K562 (cell line): Measurements from ENCODE around the gene MBOAT2. TPM values are rescaled to one million over a fixed set of nuclear protein-coding genes. Genes with fewer than 3 reads are reported as not detected.
A peak's percentile ranks its signal among the peaks of the same experiment; 100 is the strongest.

ENCODE experiments used
- ATAC-seq: fragments of 200-7000 bp; cut with Tn5 transposase; 3 replicates; pipeline ENCODE4 v1.9.1; 2020; ENCODE audit warnings: moderate library complexity
- BruUV-seq: library from RNA; stranded (reverse); fragments of 400-500 nt; replicated peaks from 2 replicates; lab custom pipeline; 2021; lab: Mats Ljungman, UMichigan
- CTCF ChIA-PET: fragments of 300-600 bp; formaldehyde crosslinking; extraction: SDS; loops from one replicate; lab custom pipeline; 2021; ENCODE audit warnings: low intra/inter-chr PET ratio; lab: Yijun Ruan, JAX
- POLR2A ChIA-PET: fragments of 300-600, 350-650 bp; sonication (Branson Sonifier 250); formaldehyde crosslinking; extraction: SDS; loops from one replicate; lab custom pipeline; 2021; ENCODE audit warnings: antibody characterized with exemption, inconsistent platforms; lab: Yijun Ruan, JAX
- DNase-seq, 4 experiments: peaks; one replicate each; pipeline versions ENCODE4 v3.0.0 to v3.0.0-alpha.2; 2011 to 2018; ENCODE audit warnings: low spot score in 3 of 4, mixed read lengths in 3 of 4; ENCODE audit errors: extremely low read depth in 1 of 4
- FAIRE-seq: peaks from 2 replicates; lab custom pipeline; 2011; peaks lifted over from hg19 to GRCh38; lab: Jason Lieb, UNC
- H2AFZ ChIP-seq: 2 replicates; pipeline ENCODE4 v1.6.0; 2011; ENCODE audit warnings: low read depth, low read length, control low read depth, inconsistent platforms
- H3K27ac ChIP-seq: fragments of 200-600 bp; 3 replicates; pipeline ENCODE4 v1.8.0; 2011; ENCODE audit warnings: low read depth, mild to moderate bottlenecking, control low read depth, inconsistent platforms, low read length, moderate library complexity, mixed read lengths; ENCODE audit errors: extremely low read depth
- H3K27me3 ChIP-seq, 2 experiments: fragments of 300-600 bp in 1 of 2; 2 replicates in 1 of 2; 3 replicates in 1 of 2; pipeline versions ENCODE4 v1.6.0 to v1.8.0; 2011; ENCODE audit warnings: inconsistent platforms in 2 of 2, low read length in 2 of 2, mild to moderate bottlenecking in 1 of 2, mixed read lengths in 1 of 2, moderate library complexity in 1 of 2; ENCODE audit not compliant: control insufficient read depth in 2 of 2, insufficient read depth in 2 of 2
- H3K36me3 ChIP-seq: fragments of 300-600 bp; 3 replicates; pipeline ENCODE4 v1.8.0; 2011; ENCODE audit warnings: mild to moderate bottlenecking, low read length, inconsistent platforms; ENCODE audit not compliant: control insufficient read depth, insufficient read depth
- H3K4me1 ChIP-seq, 2 experiments: fragments of 200-600 bp in 1 of 2; replicated peaks in 1 of 2; 2 replicates in 1 of 2; 3 replicates in 1 of 2; pipeline versions ENCODE4 v1.5.1 to v1.8.0; 2011; ENCODE audit warnings: inconsistent platforms in 2 of 2, low read length in 2 of 2, mild to moderate bottlenecking in 1 of 2, mixed read lengths in 1 of 2, moderate library complexity in 1 of 2; ENCODE audit not compliant: control insufficient read depth in 2 of 2, insufficient read depth in 2 of 2
- H3K4me2 ChIP-seq: 2 replicates; pipeline ENCODE4 v1.6.1; 2011; ENCODE audit warnings: low read length, control low read depth, inconsistent platforms, mixed read lengths; ENCODE audit not compliant: insufficient read depth
- H3K4me3 ChIP-seq: fragments of 200-600 bp; sonication (generic), shearing (Covaris generic); 2 replicates; pipeline ENCODE4 v1.5.1; 2016; ENCODE audit warnings: control low read depth, inconsistent platforms
- H3K79me2 ChIP-seq: fragments of 200-600 bp; 3 replicates; pipeline ENCODE4 v1.8.0; 2011; ENCODE audit warnings: low read length, inconsistent platforms; ENCODE audit not compliant: control insufficient read depth, insufficient read depth
- H3K9ac ChIP-seq, 2 experiments: 2 replicates each; pipeline versions ENCODE4 v1.6.0 to v1.6.1; 2011; ENCODE audit warnings: low read depth in 2 of 2, low read length in 2 of 2, control low read depth in 1 of 2, inconsistent platforms in 1 of 2, mild to moderate bottlenecking in 1 of 2, mixed read lengths in 1 of 2; ENCODE audit not compliant: insufficient read depth in 1 of 2
- H3K9me1 ChIP-seq: one replicate; pipeline ENCODE4 v1.6.0; 2011; ENCODE audit warnings: inconsistent platforms, mild to moderate bottlenecking, low read length, moderate library complexity; ENCODE audit not compliant: control insufficient read depth, insufficient read depth
- H3K9me3 ChIP-seq: replicated peaks from 2 replicates; pipeline ENCODE4 v1.5.1; 2011; ENCODE audit warnings: low read depth, low read length, inconsistent platforms; ENCODE audit not compliant: control insufficient read depth, insufficient read depth
- H4K20me1 ChIP-seq: replicated peaks from 2 replicates; pipeline ENCODE4 v1.6.1; 2011; ENCODE audit warnings: low read length, inconsistent platforms, mixed read lengths; ENCODE audit not compliant: control insufficient read depth, insufficient read depth
- ARID1B ChIP-seq: fragments of 450-650 bp; IDR thresholded peaks from 2 replicates; pipeline ENCODE4 v1.6.1; 2016; ENCODE audit warnings: antibody characterized with exemption, mild to moderate bottlenecking, inconsistent platforms
- CBX3 ChIP-seq, 2 experiments: IDR thresholded peaks; 1 replicate in 1 of 2; 2 replicates in 1 of 2; pipeline ENCODE4 v1.6.1; 2012; ENCODE audit warnings: inconsistent platforms in 2 of 2, low read length in 2 of 2, borderline replicate concordance in 1 of 2, control low read depth in 1 of 2
- CTCF ChIP-seq, 3 experiments: IDR thresholded peaks in 2 of 3; conservative IDR thresholded peaks in 1 of 3; 2 replicates each; pipeline ENCODE4 v1.5.1; 2011 to 2012; ENCODE audit warnings: low read length in 3 of 3, mild to moderate bottlenecking in 3 of 3, control low read depth in 2 of 3, improper control_type of control experiment in 1 of 3, inconsistent platforms in 1 of 3, low read depth in 1 of 3, mixed read lengths in 1 of 3, moderate library complexity in 1 of 3; ENCODE audit not compliant: insufficient read depth in 2 of 3
- ELF2 ChIP-seq: fragments of 250-450 bp; sonication (Bioruptor Pico); IDR thresholded peaks from 2 replicates; pipeline ENCODE4 v1.5.0; 2021; ENCODE audit warnings: mild to moderate bottlenecking
- LARP7 ChIP-seq: fragments of 450-650 bp; IDR thresholded peaks from 2 replicates; pipeline ENCODE4 v1.6.1; 2016
- NCOA6 ChIP-seq: fragments of 450-650 bp; IDR thresholded peaks from 2 replicates; pipeline ENCODE4 v1.6.1; 2017; ENCODE audit warnings: mild to moderate bottlenecking
- NFIX ChIP-seq: fragments of 250-450 bp; sonication (Bioruptor Pico); IDR thresholded peaks from 2 replicates; pipeline ENCODE4 v1.4.0; 2020; ENCODE audit warnings: low read depth, mild to moderate bottlenecking, moderate library complexity
- SMARCA4 ChIP-seq: fragments of 450-650 bp; IDR thresholded peaks from 2 replicates; pipeline ENCODE4 v1.6.1; 2016
- TAL1 ChIP-seq: fragments of 450-650 bp; IDR thresholded peaks from 2 replicates; pipeline ENCODE4 v1.6.1; 2016; ENCODE audit warnings: mild to moderate bottlenecking
- ZBTB7A ChIP-seq: IDR thresholded peaks from 2 replicates; pipeline ENCODE4 v1.6.1; 2011; ENCODE audit warnings: low read depth, mild to moderate bottlenecking, low read length, moderate library complexity, borderline replicate concordance; ENCODE audit not compliant: control insufficient read depth
- ZNF12 ChIP-seq: sonication (generic); formaldehyde crosslinking; IDR thresholded peaks from 2 replicates; pipeline ENCODE4 v1.4.0; 2020; ENCODE audit warnings: mild to moderate bottlenecking, missing genetic modification reagents
- ZNF224 ChIP-seq: sonication (generic); formaldehyde crosslinking; IDR thresholded peaks from 2 replicates; pipeline ENCODE4 v1.8.0; 2022; ENCODE audit warnings: mild to moderate bottlenecking, missing genetic modification reagents
- ZNF668 ChIP-seq: fragments of 250-450 bp; sonication (Bioruptor Pico); IDR thresholded peaks from 2 replicates; pipeline ENCODE4 v1.8.0; 2022; ENCODE audit warnings: mild to moderate bottlenecking, inconsistent platforms
- WGBS: fragments of 100-300 bp; shearing (Covaris generic); methylation state at CpG from one replicate; pipeline ENCODE4 v1.1.6; 2016; ENCODE audit warnings: low coverage, mixed read lengths; ENCODE audit not compliant: insufficient coverage; ENCODE audit errors: missing lambda C conversion rate; 5-methylcytosine and 5-hydroxymethylcytosine counted together
- in situ Hi-C: fragments of 300-500 bp; cut with MboI; formaldehyde crosslinking; loops from 4 replicates; pipeline ENCODE4 v1.15.0; 2018; ENCODE audit warnings: inconsistent platforms, mixed read lengths
- intact Hi-C: fragments of 100-400 bp; cut with micrococcal nuclease; formaldehyde crosslinking; loops from 2 replicates; pipeline ENCODE4 v1.14.2; 2022
- polyA plus RNA-seq, 8 experiments: library from polyadenylated mRNA; depleted of rRNA in 4 of 8; stranded (reverse) in 5 of 8; unstranded in 3 of 8; fragments of >200 nt; fragmentation: Nextera tagmentation in 2 of 8; fragmentation: Illumina TruSeq in 1 of 8; extraction: Ambion mirVana in 2 of 8; extraction: Trizol in 1 of 8; gene quantifications; 2 replicates each; pipeline versions ENCODE4 v1.2.1 to v1.2.3, GENCODE V29; 2011 to 2014; ENCODE audit warnings: inconsistent platforms in 1 of 8, missing spikeins in 1 of 8
- total RNA-seq, 7 experiments: library from RNA; depleted of rRNA in 6 of 7; stranded (reverse); fragments of >200 nt in 6 of 7; fragmentation: Illumina TruSeq in 2 of 7; extraction: Trizol in 2 of 7; gene quantifications; 2 replicates each; pipeline versions ENCODE4 v1.2.1 to v1.2.3, GENCODE V29; 2011 to 2021; ENCODE audit warnings: low replicate concordance in 1 of 7
- TF ChIP-seq, protein P1 (sequence below): fragments of 250-450 bp; sonication (Bioruptor Pico); IDR thresholded peaks from 2 replicates; pipeline ENCODE4 v1.8.0; 2021; ENCODE audit warnings: mild to moderate bottlenecking, moderate library complexity

The MBOAT2 gene
- total and polyA plus RNA-seq, 9 of the 15 experiments (the other 6 are each of a cell fraction or from before 2014, with no cell fraction given) = 8.4 to 122 (median 27.6) TPM

GRCh38 chr2:8985561-8986326 is 17.7 kb downstream of the MBOAT2 start (continued):
- no peak for TF ChIP-seq TAL1
- TF ChIP-seq LARP7 = 0 out of 2 replicates have a peak, but pooled peaks have one; percentile 39

- BruUV-seq = no TSS peak
- ChIA-PET POLR2A (interaction anchor here (0.6 to 1.8 kb wide), 7 partner anchors 17 to 208 kb away, joined by 3 to 9 read pairs (median 4); partner anchors contain the start of gene MBOAT2), CTCF (interaction anchor here (0.6 kb wide), 1 partner anchor 60 kb away, joined by 3 read pairs; no protein-coding TSS in a partner anchor)
- H3K4me3 ChIP-seq = peak overlapping the region; percentile 35
- H3K27me3 ChIP-seq = no peaks in the 10 kb centered on the region
- intact Hi-C loops (loop anchor here (5.0 kb wide), 3 partner anchors 93 to 293 kb away; no protein-coding TSS in a partner anchor), in situ Hi-C loops (no loop called here)
- H3K27ac ChIP-seq = peak overlapping the region; percentile 70
- 2% methylated on average over 4 of the region's 4 CpGs for WGBS
- no peaks in the 10 kb centered on the region for H3K36me3 ChIP-seq
- H2AFZ ChIP-seq = 0 out of 2 replicates have a peak overlapping the region, but pooled peaks have one; percentile 4
- no peaks in the 10 kb centered on the region for H4K20me1 ChIP-seq
- FAIRE-seq (no peak), DNase-seq (peak in 1 of 4 experiments; percentile 56), ATAC-seq (peak; percentile 53)
- peak overlapping the region; percentile 73 for H3K4me2 ChIP-seq
- peaks cover 100% of the 10 kb centered on the region for H3K79me2 ChIP-seq
- H3K9me3 ChIP-seq = no peaks in the 10 kb centered on the region
- peaks cover 3 to 68% of the 10 kb centered on the region in 2 experiments for H3K4me1 ChIP-seq
- no peaks in the 10 kb centered on the region for H3K9me1 ChIP-seq
- peak overlapping the region; percentile 47 to 48; a peak in 3 of 4 replicates for H3K9ac ChIP-seq
- TF ChIP-seq SMARCA4 = no peak
- TF ChIP-seq ZNF12 (CRISPR knock-in tag) = no peak
- no peak for TF ChIP-seq CBX3 (IDR thresholded peaks at IDR 0.05; ENCODE audit: borderline replicate concordance in 1 of 2, low read length in 2 of 2)
- TF ChIP-seq, protein P1, sequence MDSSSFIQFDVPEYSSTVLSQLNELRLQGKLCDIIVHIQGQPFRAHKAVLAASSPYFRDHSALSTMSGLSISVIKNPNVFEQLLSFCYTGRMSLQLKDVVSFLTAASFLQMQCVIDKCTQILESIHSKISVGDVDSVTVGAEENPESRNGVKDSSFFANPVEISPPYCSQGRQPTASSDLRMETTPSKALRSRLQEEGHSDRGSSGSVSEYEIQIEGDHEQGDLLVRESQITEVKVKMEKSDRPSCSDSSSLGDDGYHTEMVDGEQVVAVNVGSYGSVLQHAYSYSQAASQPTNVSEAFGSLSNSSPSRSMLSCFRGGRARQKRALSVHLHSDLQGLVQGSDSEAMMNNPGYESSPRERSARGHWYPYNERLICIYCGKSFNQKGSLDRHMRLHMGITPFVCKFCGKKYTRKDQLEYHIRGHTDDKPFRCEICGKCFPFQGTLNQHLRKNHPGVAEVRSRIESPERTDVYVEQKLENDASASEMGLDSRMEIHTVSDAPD (CRISPR knock-in tag) = no peak
- no peak for TF ChIP-seq NFIX
- TF ChIP-seq ZBTB7A = 0 out of 2 replicates have a peak, but pooled peaks have one; percentile 25
- TF ChIP-seq ELF2 (CRISPR knock-in tag) = 0 out of 2 replicates have a peak, but pooled peaks have one; percentile 21
- peak in 1 of 3 experiments; percentile 10; a peak in 1 of 6 replicates for TF ChIP-seq CTCF (IDR thresholded peaks at IDR 0.05 in 2 of 3, conservative IDR thresholded peaks at IDR 0.05 in 1 of 3; ENCODE audit: insufficient read depth in 2 of 3, low read depth in 1 of 3, low read length in 3 of 3)
- TF ChIP-seq ZNF224 (CRISPR knock-in tag) = no peak
- no peak for TF ChIP-seq NCOA6
- TF ChIP-seq ARID1B = no peak
- no peak for TF ChIP-seq ZNF668 (CRISPR knock-in tag)
These were observed 18.6 kb downstream of the MBOAT2 start for GRCh38 chr2:8984855-8985254.
